ENCODE results near the gene CHD6.

GRCh38 chr20:41394931-41395666 is 223.1 kb downstream of the CHD6 start:
- TF ChIP-seq POLR2A (IDR thresholded peaks at IDR 0.05; ENCODE audit: low read depth) (no peak), EP300 (IDR thresholded peaks at IDR 0.05) (no peak), POLR2AphosphoS5 (IDR thresholded peaks at IDR 0.05) (no peak)
- TF ChIP-seq, protein P1, sequence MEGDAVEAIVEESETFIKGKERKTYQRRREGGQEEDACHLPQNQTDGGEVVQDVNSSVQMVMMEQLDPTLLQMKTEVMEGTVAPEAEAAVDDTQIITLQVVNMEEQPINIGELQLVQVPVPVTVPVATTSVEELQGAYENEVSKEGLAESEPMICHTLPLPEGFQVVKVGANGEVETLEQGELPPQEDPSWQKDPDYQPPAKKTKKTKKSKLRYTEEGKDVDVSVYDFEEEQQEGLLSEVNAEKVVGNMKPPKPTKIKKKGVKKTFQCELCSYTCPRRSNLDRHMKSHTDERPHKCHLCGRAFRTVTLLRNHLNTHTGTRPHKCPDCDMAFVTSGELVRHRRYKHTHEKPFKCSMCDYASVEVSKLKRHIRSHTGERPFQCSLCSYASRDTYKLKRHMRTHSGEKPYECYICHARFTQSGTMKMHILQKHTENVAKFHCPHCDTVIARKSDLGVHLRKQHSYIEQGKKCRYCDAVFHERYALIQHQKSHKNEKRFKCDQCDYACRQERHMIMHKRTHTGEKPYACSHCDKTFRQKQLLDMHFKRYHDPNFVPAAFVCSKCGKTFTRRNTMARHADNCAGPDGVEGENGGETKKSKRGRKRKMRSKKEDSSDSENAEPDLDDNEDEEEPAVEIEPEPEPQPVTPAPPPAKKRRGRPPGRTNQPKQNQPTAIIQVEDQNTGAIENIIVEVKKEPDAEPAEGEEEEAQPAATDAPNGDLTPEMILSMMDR (IDR thresholded peaks at IDR 0.05), result no peak

Measured in esophagus muscularis mucosa (tissue), 4 donors.